ENCODE data around the gene PTPRCAP.
A peak's percentile ranks its signal among the peaks of the same experiment; 100 is the strongest.

Gene PTPRCAP

DNA sequence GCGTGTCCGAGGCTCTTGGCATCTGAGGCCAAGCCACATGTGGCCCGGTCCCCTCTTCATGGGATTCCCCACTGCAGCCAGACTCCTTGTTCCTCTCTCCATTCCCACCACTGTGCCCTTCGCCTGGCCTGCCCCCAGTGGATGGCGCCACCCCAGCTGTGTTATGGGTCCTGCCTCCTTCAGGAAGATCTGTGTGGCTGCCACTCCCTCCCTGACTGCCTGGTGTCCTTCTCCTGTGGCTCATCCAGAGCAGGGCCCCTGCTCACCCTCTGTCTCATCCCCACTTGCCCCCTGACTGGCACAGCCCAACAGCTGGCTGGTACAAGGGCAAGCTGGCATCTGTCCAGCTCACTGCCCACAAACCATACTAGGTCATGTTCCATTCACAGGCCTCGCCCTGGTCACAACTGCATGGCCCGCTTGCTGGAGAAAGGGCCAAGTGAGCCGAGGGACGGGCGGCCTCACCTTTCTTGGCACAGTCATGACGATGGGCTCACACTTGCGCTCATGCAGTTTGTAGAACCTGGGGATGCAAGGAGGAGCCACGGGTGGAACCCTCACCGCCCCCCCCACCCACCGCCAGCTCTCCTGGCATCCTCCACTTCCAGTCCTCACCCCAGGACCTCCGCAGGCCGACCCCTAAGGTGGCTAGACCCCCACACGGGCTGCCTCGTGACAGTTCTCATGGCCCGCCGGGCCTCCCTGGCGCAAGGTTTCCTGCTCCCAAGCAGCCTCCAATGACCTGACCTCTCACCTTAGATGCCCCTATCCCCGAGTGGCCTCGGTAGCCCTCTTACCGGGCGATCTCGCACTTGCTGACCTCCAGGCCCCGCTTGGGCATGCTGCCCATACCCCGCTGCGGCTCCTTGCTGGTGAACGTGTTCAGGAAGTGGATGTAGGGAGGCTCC lies 2.1 kb upstream of the PTPRCAP start:
- H3K27me3 ChIP-seq (replicated peaks; ENCODE audit: control insufficient read depth, insufficient read depth, low read length) = no peaks in the 10 kb centered on the region
- peak overlapping the region; percentile 76 for H3K4me3 ChIP-seq (replicated peaks; ENCODE audit: low read depth, low read length)
- TF ChIP-seq, protein P1, sequence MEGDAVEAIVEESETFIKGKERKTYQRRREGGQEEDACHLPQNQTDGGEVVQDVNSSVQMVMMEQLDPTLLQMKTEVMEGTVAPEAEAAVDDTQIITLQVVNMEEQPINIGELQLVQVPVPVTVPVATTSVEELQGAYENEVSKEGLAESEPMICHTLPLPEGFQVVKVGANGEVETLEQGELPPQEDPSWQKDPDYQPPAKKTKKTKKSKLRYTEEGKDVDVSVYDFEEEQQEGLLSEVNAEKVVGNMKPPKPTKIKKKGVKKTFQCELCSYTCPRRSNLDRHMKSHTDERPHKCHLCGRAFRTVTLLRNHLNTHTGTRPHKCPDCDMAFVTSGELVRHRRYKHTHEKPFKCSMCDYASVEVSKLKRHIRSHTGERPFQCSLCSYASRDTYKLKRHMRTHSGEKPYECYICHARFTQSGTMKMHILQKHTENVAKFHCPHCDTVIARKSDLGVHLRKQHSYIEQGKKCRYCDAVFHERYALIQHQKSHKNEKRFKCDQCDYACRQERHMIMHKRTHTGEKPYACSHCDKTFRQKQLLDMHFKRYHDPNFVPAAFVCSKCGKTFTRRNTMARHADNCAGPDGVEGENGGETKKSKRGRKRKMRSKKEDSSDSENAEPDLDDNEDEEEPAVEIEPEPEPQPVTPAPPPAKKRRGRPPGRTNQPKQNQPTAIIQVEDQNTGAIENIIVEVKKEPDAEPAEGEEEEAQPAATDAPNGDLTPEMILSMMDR (IDR thresholded peaks at IDR 0.05; ENCODE audit: insufficient read depth, low read length, poor library complexity, severe bottlenecking) = peak; percentile 43
- DNase-seq (ENCODE audit: extremely low read depth, insufficient read length) = no peak
- H3K36me3 ChIP-seq (ENCODE audit: control insufficient read depth, insufficient read depth, low read length) = peaks cover 13% of the 10 kb centered on the region

DNA sequence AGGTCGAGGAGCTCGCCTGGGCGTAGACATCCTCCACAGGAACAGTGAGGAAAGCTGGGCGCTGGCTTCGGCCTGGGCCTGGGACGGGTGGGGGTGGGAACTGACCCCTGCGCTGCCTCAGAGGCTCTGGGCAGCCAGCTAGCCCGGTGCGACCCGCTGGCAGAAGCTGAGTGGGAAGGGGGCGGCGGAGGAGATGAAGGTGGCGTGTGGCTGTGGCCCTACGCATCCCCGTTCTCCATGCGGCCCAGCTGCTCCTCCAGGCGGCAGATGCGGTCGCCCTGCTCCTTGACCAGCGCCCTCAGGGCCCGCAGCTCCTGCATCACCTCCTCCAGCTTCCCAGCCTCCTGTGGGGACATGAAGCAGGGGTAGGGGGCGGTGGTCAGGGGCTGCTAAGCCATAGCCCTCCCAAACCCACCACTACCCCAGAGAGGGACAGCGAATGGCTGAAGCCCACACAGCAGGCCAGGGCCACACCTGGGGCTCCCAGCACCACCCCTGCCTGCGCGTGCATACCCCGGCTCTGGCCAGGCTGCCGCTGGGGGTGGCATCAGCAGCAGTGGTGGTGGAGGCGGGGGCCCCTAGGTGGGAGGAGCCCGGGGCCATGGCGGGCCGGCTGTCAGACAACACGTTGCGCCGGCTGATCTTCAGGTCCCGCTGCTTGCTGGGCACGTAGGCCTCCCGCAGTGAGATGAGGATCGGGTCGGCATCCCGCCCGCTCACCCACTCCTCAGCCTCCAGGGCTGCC lies 848 bp upstream of the PTPRCAP start:
- H3K36me3 ChIP-seq (ENCODE audit: control insufficient read depth, insufficient read depth, low read length) = peaks cover 23% of the 10 kb centered on the region
- H3K4me3 ChIP-seq (replicated peaks; ENCODE audit: low read depth, low read length) = peak overlapping the region; percentile 76
- TF ChIP-seq, protein P1 (IDR thresholded peaks at IDR 0.05; ENCODE audit: insufficient read depth, low read length, poor library complexity, severe bottlenecking) = no peak
- peak; percentile 75 for DNase-seq (ENCODE audit: extremely low read depth, insufficient read length)
- no peaks in the 10 kb centered on the region for H3K27me3 ChIP-seq (replicated peaks; ENCODE audit: control insufficient read depth, insufficient read depth, low read length)

DNA sequence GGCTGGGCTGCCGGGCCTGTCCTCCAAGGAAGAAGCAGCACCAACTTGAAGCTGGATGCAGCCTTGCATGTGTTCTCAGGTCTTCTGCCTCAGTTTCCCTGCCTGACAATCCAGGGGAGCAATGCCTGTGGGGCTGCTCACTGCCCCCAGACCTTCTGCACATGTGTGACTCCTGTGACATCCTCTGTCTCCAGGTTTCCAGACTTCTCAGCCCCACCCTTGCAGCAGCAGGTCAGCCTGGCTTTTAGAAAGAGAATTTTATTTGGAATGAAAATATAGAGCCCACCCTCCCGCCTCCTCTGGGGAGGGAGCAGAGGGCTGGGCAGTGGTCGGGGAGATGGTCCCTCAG lies 301 bp upstream of the PTPRCAP start:
- no peak for DNase-seq (ENCODE audit: extremely low read depth, insufficient read length)
- peak overlapping the region; percentile 76 for H3K4me3 ChIP-seq (replicated peaks; ENCODE audit: low read depth, low read length)

DNA sequence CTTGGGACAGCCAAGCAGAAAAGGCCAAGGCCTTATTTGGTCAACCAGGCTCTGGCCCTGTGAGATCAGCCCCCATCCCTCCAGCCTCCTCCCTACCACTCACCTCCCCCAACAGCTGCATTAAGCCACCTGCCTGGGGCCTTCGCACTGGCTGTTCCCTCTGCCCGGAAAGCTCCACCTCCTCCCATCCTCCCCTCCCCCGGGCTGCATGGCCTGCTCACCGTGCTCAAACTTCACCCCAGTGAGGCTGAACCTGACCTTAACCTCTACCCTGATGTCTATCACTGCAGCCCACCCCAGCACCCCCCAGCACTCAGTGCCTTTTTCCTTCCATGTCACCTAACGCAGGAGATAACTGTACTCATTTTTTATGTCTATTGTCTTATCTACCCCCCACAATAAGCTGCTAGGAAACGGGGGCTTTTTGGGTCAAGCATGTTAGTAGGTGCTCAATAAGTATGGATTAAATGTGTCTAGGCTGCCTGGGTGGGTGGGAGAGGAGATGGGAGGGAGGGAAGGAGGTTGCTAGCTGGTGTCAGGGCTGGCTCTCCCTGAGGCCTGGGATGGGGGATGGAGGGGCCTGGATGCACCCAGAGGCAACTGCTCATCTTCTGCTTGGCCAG lies 912 bp downstream of the PTPRCAP start:
- peaks cover 29% of the 10 kb centered on the region for H3K36me3 ChIP-seq (ENCODE audit: control insufficient read depth, insufficient read depth, low read length)
- no peaks in the 10 kb centered on the region for H3K27me3 ChIP-seq (replicated peaks; ENCODE audit: control insufficient read depth, insufficient read depth, low read length)
- TF ChIP-seq, protein P1 (IDR thresholded peaks at IDR 0.05; ENCODE audit: insufficient read depth, low read length, poor library complexity, severe bottlenecking) = no peak
- DNase-seq (ENCODE audit: extremely low read depth, insufficient read length) = peak; percentile 86
- peak overlapping the region; percentile 76 for H3K4me3 ChIP-seq (replicated peaks; ENCODE audit: low read depth, low read length)

More for the DNA sequence above, 301 bp upstream of the PTPRCAP start:
- no peaks in the 10 kb centered on the region for H3K27me3 ChIP-seq (replicated peaks; ENCODE audit: control insufficient read depth, insufficient read depth, low read length)
- peaks cover 28% of the 10 kb centered on the region for H3K36me3 ChIP-seq (ENCODE audit: control insufficient read depth, insufficient read depth, low read length)
- TF ChIP-seq, protein P1 (IDR thresholded peaks at IDR 0.05; ENCODE audit: insufficient read depth, low read length, poor library complexity, severe bottlenecking) = no peak

DNA sequence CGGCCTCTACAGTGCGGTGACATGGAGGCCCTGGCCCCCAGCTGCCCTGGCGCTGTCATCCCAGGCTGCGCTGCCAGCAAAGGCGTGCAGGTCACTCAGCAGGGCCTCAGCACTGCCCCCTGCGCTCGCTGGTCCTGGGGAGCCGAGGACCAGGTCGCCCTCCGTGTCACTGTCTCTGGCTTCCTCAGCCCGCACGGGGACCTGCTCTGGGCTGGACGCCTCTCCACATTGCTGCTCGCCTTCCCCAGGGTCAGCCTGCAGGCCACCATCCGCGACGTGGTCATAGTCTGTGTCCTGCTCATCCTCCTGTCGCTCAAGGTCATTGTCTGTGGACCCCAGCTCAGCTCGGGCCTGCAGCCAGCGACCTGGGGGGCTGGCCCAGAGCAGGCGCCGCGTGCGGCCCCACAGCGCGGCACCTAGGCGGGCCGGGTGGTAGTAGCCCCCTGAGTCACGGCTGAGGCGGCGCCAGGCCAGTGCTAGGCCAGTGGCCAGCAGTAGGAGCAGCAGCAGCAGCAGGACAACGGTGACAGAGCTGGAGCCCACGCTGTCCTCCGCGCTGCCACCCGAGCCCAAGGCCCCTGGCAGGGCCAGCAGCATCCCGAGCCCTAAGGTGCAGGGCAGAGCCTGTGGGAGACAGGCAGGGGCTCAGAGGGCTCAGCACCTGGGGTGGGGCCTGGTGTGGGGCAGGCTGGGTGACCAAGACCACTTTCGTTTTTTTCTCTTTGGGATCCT lies 1.6 kb downstream of the PTPRCAP start:
- TF ChIP-seq, protein P1 (IDR thresholded peaks at IDR 0.05; ENCODE audit: insufficient read depth, low read length, poor library complexity, severe bottlenecking) = no peak
- H3K4me3 ChIP-seq (replicated peaks; ENCODE audit: low read depth, low read length) = peak overlapping the region; percentile 76
- H3K27me3 ChIP-seq (replicated peaks; ENCODE audit: control insufficient read depth, insufficient read depth, low read length) = no peaks in the 10 kb centered on the region
- peaks cover 33% of the 10 kb centered on the region for H3K36me3 ChIP-seq (ENCODE audit: control insufficient read depth, insufficient read depth, low read length)
- DNase-seq (ENCODE audit: extremely low read depth, insufficient read length) = no peak
